8988T (cell line): ENCODE results near the gene SRPRB.

Experiments
- DNase-seq: peaks from one replicate; pipeline ENCODE4 v3.0.0; 2011

The SRPRB gene

DNA sequence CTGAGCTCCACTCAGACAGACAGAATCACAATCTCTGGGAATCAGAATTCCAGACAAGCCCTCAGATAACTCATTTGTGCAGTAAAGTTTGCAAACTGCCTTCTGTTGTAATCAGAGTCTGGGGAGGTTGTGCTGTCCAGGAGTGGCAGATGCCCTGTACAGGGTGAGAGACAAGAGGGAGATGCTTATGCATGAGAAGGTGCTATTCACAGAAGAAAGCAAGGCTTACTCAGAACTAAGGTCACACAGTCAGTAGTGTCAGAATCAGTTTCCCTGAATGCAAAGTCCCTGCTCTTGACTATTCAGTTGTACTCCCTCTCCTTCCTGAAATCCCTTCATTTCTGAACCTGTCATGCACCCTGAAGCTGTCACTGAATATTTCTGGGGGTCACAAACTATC lies 43.7 kb downstream of the SRPRB start:
- DNase-seq: no peak

DNA sequence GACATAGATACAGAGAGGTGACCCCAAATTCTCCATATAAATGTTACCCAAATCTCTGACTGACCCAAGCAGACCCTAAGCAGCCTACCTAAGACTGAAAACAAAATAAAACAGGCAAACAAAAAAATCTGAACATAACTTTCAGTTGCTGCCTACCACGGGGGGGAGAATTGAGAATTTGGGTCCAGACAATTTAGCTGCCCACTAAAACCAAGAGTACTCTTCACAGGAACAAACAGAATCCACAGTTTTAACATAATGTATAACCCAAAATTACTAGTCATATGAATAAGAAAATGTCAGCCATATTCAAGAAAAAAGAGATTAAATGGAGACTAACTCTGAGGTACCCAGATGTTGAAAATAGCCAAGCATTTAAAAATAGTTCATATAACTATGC lies 44.4 kb downstream of the SRPRB start:
- no peak for DNase-seq

DNA sequence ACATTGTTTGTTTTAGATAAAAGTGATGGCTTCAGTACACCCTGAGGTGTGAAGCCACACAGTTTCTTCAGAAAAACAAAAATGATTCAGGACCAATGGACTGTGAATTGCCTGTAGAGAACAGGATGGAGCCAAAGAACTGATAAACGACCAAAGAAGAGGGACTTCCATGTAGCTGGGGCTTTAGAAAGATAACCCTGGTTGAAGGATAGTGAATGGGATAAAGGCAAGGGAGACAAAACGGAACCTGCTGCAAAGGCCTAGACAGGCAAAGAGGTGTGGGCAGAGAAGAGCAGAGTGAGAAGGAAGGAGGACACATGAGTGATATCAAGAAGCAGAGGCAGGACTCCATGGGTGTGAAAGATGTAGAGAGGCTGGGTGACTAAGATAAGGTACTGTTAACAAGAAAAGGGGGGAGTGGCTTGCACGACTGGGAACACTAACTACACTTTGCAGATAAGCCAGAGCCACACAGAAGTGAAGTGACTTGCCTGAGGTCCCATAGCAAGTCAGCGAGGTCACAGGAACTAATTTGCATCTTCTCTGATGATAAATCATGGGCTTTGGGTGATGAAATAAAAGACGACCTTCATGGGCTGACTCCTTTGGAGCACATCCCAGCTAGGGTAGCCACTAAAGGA lies 45.8 kb downstream of the SRPRB start:
- no peak for DNase-seq

DNA sequence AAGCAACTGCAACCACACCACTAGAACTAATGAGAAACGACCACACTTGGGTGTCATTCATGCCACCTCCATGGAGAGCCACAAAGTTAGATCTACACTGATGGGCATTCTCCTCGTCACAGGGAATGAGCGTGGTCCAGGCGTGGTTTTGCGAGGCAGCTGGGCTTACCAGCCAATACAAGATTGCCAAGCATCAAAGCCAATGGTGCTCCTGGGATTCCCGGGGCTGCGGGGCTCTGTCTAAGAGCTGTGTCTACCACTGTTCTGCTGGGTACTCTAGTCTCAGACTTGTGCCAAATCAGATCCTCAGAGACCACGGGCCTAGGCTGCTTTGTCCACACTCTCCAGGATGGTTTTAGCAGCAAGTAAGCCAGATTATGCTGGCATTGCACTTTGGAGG lies 46.3 kb downstream of the SRPRB start:
- no peak for DNase-seq

DNA sequence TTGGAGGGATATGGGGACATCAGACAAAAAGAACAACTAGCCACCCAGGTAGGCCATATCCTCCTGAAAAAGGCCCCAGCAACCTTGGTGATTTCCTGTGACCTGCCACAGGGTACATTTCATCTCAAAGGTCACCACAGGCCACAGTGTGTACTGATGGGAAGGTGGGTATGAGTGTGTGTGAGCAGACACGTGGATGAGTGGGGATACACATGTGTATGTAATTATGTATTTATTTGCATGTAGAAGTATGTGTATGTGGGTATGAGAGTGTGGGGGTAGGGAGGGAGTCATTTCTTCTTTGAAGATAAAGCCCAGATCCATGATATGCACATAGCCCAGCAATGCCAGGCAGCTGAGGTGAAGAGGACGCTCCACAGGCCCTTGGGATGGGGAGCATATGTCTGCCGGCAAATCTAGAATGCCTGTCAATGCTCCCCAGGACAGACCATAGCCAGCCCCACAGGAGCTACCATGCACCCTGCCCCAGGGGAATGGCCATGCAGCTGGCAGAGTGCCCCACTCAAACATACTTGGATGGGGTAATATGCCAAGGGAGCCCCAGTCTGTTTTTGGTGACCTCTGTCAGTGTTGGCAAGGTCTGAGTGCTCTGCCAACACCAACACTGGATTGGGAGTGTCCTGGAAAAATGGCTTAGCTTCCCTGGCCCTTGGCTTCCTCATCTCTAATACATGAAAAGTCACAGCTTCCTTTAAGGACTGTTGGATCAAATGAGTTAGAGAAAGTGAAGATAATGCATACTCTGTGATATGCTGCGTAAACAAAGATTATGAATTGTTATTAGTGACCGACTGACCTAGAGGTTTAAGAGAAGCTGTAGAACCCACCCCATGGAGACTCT lies 47.7 kb downstream of the SRPRB start:
- DNase-seq: no peak

DNA sequence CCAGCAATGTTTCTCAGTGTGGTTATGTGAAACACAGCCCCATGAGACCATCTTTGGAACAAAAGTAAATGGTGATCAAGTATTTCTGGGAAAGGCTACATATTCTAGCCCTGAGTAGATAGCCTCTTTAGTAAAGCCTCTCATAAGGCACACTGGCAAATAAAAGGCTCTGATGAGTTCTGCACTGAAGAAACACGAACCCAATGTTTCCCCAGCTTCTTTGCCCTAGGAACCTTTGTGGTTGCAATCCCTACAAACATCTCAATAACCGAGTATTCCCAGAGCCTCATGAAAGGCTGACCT lies 48.3 kb downstream of the SRPRB start:
- no peak for DNase-seq

DNA sequence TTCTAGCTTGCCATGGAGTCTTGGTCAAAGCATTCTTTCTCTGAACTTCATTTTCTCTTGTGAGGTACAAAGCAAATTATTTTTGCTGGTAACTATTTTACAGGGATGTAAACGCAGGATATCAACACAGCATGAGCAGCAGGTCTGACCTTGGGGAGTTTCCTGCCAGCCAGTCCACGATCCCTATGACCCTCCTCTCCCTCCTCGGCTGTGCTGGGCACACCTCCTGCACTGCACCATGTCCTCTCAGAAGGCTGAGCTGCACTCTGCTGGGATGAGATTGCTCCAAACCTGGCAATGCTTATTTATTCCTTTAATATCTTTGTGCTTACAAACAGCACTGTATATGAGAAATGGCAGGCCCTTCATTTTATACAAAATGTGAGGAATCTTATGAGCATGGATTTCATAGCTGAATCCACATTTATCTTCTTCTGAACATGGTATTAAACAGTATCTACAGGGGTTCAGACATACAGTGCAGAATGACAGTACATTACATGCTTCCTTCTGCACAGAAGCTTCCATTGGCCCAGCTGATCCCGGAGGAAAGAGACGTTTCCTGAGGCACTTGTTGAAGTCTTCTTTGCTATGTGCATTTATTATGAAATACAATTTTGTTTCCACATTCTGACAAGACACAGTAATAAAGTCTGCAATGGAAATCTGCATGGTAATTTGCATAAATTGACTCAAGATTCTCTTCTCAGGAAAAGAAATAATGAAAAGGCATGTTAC lies 48.8 kb downstream of the SRPRB start:
- DNase-seq: no peak

DNA sequence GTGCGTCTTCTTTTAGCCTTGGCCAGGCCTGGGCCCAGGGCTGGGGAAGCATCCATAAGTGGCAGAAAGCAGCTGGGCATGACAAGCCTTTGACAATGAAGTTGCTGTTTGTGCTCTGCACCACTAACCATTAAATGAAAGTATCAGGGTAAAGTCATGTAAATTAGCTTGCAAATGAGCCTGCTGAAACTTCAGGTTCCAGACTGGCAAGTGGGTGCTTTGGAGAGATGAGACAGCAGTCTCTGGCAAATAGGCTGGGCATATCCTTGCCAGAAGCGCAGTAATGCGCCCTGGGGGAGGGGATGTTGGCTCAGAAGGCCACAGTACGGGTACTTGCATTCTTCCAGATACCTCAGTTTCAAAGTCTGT lies 49.4 kb downstream of the SRPRB start:
- DNase-seq: no peak

DNA sequence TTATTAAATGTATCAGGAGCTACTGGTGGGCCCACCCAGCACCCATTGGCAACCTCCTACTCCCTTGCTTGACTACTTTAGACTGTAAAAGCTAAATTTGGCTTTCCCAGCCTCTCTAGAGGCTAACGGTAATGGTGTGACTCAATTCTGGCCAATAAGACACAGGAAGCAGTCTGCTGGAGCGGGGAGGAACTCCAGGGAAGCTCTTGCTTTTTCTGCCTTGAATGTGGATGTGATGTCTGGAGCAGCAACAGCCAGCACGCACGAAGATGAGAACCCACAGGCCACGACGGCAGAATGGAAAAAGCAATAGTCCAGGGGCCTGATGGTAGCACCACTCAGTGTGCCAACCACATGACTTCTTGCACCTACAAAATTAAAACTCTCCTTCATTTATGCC lies 50.2 kb downstream of the SRPRB start:
- no peak for DNase-seq

DNA sequence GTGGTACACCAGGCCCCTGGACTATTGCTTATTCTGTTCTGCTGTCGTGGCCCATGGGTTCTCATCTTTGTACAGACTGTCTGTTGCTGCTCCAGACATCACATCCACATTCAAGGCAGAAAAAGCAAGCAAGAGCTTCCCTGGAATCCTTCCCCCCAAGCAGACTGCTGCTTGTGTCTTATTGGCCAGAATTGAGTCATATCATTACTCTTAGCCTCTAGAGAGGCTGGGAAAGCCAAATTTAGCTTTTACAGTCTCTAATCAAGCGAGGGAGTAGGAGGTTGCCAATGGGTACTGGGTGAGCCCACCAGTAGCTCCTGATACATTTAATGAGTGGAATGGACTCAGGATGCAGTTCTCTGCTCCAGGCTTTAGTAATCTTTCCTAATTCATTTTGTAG lies 50.7 kb downstream of the SRPRB start:
- DNase-seq: no peak

DNA sequence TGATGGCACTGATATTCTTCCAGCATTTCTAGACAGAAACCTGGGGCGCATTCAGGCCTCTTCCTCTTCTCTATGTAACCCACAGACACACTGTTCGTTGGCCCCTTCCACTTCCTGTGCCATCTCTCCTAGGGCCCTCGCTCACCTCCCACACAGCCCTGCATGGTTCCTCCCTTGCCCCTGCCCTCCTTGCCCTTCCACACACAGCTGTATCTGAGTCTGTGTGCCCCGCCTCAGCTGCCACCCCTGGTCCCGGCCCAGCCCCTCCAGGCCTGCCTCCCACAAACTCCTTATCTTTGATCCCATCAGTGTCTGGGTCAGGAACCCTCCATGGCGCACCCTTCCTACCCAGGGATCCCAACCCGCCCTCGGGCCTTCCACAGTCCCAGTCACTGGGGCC lies 52.2 kb downstream of the SRPRB start:
- DNase-seq: no peak

DNA sequence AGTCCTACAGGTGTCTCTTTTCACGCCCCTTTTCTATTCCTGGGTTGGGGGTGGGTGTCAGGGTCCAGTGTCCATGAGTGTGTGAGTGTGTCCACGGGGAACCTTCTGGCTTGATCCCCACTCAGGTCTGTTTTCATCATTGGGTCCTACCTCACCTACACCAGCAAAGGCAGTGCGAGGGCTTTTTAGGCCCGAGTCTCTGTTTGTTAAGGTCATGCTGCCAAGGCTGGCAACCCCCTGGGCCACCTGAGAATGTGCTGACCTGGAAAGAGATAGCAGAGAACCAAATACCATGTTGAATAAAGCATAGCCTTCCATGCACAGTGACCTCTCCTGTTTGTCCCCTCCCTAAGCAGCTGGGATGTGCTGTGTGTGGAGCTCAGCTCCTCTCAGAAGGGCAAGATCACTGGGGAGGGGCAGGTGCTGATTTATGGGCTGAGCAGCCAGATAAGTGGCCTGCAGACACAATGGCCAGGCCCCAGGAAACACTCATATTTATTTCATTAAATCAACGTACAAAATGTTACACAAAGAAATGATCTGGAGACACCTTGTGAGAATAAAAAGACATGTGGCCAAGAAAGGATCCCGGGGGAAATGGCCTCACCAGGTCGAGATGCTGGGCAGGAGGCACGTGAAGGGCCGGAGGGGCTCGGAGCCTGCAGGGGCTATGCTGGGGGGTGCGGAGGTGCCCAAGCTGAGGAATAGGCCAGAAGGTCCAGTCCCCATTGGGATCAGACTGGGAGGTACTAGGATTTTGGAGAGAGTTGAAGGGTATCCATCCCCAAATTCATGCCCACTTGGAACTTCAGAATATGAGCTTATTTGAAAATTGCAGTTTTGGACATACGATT lies 54.0 kb downstream of the SRPRB start:
- no peak for DNase-seq

DNA sequence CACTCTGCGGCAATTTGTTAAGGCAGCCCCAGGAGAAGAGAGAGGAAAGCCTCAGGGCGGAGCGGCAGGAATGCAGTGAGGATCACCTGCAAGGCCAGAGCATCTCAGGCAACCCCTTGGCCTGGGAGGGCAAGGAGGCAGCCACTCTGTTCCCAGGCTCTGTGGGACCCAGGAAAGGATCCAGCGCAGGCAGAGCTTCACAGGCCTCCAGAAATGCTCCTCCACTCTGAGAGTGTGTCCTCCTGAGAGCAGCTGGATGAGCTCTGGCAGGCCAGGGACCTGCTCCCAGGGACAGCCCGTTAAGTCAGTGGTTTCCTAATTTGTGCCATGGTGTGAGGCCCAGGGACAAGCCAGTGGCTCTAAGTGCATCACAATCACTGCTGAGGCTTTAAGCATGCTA lies 54.9 kb downstream of the SRPRB start:
- DNase-seq: no peak

DNA sequence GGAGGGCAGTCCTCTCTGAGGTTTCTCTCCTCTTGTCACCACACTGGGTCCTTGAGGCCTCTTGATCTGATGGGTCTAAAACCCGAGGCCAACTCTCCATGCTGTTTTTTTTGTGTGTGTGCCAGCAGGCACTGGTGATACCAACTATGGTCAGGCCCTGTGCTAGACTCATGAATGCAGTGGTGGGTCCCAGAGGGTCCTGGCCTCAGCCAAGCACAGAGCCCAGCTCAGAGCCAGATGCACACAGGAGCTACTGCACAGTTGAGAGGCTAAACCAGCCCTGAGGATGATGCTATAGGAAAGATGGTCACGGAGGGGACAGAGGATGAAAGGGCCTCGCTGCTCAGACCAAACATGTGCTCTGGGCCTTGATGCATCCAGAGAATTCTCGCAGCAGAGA lies 56.5 kb downstream of the SRPRB start:
- DNase-seq: no peak

DNA sequence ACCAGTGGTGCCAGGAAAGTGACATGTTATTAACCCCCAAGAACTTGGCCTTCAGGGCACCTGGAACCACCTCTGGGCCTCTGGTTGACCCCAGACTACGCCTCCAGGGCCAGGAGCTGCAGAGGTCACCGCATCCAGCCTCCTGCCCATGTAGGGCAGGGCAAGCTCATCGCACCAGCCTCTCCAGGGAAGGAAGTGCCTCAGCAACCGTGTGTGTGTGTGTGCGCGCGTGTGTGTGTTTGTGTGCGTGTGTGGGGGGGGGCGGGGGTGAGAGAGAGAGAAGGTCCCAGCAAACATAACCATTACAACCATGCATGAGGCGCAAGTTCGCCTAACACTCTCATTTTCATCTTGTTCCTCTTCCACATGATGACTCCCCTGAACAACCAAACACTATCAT lies 58.3 kb downstream of the SRPRB start:
- DNase-seq: no peak

DNA sequence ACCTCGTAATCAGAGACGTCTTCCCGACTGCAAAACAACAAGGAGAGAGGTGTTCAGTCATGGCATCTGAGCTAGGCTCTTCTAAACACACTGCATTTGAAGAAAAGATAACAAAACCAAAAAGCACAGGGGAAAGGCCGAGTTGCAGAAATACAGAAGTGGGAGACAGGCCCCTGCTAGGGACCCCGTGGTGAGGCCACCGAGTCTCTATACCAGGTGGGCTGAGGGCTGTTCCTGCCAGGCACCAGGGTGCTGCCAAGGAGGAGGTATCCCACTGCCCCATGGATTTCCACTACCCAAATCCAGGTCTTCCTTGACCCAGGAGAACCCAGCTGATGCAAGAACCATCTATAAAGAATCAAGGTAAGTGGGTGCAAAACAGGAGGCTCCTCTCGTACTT lies 59.0 kb downstream of the SRPRB start:
- DNase-seq: no peak

DNA sequence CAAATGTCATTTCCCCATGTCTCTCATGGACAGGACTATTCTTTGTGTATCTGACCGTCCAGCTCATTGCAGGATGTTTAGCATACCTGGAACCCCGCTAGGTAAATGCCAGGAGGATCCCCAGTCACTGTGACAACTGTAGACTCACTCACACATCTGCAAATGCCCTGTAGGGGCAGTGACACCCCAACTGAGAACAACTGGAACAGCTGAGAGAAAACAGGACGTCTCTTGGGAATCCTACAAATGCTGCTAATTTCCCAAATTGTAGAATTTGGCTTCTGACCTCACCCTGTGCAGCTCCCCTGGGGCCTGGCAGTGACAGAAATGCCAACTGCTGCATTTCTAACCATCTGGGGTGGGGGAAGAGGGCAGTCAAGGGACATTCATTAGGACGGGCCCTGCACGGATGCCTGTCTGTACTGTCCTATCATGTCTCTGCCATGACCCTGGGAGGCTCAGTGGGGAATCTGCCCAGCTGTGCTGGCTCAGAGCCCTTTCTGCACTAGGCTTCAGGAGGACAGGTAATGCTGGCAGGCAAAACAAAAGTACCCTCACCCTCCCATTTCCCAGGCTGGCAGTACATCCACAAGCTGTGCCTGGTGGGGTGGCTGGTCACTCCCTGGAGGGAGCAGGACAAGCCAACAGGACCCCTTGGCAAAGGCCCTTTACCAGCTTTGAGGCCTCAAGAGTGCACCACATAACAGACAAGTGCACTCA lies 59.7 kb downstream of the SRPRB start:
- no peak for DNase-seq

DNA sequence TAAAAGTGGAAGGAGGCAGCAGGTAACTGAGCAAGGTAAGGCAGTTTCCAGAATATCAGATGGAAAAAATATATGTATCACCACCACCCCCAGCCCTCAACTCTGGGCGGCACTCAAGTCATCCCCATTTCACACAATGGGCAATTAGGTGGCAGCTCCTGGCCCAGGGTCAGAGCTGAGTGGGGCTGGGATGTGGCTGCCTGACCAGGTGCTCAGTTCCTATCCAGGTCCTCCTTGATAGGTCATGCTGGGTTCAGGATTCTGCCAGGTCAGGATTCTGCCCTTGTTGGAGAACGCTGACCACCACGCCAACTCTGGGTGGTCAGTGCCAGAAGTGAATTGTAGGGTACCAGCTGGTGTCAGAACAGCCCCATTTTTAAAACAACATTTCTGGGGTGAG lies 60.5 kb downstream of the SRPRB start:
- DNase-seq: no peak

DNA sequence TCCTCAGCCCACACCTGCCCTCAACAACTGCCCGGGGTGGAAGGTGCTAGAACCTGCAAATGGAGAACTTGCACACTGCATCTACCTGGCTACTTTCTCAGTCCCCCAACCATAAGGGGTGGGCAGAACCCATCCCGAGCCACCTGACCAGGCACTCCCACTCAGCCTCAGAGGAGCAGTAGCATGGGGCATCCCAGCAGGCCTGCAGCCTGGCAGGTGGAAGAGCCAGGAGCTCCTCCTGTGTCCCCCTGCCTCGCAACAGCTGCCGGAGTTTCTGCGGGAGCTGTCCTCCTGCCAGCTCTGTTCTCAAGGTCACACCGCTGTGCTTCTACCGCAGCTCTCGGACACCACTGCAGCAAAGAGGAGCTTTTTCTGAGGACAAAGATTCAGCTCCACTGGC lies 62.6 kb downstream of the SRPRB start:
- no peak for DNase-seq

DNA sequence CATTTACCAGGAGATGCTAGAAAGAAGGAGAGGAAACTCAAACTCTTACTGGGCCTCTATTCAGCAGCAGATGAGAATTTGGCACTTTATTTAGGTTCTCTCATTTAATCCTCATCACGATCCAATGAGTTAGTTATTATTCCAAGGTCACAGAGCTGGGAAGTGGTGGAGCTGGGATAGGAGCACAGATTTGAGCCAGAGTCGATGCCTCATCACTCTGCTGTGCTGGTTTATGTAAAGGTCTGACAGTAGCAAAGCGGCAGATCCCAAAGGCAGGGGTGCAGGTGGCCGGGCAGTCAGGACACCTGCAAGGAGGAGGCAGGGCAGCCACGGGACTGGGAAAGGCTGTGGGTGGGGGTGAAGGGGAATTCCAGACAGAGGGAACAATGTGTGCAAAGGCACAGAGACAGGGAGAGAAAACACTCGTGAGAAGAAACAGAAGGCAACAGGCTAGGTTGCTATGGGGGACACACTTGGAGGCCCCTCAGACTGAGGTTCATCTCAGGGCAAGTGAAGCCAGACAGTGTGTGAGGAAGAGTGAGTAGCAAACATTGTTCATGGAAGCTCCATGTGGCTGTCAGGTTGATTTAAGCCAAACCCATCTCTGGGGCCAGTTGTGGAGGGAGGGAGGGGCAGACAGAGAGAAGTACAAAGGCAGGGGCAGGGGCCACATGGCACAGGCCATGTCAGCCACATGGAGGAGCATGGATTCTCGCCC lies 63.3 kb downstream of the SRPRB start:
- no peak for DNase-seq

DNA sequence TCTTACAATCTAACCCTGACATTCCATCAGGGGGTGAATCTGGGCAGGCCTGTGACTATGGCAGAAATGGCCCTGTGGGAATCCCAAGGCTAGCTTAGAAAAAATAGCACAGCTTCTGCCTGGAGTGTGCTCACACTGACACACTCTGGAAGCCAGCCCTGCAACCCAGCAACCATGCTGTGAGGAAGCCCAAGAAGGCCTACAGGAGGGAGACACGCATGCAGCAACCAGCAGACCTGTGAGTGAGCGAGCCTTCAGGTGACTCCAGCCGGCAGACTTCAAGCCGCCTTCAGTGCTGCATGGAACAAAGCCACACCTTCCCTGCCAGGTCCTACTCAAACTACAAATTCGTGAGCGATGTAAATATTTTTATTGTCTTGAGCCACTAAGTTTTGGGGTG lies 64.0 kb downstream of the SRPRB start:
- DNase-seq: no peak

DNA sequence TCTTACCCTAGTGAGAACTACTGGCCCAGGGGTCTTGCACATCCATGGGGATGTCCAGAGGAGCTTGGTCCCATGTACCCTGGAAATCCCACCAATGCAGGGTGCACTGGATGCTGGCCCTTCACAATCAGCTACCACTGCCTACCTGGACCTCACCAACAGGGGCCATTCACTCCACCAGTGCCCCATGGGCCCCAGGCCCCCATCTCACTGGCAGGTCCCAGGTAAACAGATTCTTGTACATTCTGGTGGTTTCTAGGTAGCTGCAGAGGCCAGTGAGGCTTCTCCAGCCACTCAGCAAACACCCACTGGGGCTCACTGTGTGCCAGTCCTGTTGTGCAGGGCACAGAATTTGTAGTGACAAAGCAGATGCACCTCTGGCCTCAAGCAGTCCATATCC lies 65.2 kb downstream of the SRPRB start:
- no peak for DNase-seq
